CD4-positive, alpha-beta T cell treated with Interferon gamma for 1 hour (primary cell): Measurements from ENCODE around the gene LEKR1.
"Not testable (repeated sequence)": the region's sequence is repeated elsewhere in the genome, so short reads cannot be mapped to it uniquely, and the experiment has no call there.

Experiments
- DNase-seq: peaks from one replicate; pipeline ENCODE4 v3.0.0-alpha.2; 2020

The LEKR1 gene

DNA sequence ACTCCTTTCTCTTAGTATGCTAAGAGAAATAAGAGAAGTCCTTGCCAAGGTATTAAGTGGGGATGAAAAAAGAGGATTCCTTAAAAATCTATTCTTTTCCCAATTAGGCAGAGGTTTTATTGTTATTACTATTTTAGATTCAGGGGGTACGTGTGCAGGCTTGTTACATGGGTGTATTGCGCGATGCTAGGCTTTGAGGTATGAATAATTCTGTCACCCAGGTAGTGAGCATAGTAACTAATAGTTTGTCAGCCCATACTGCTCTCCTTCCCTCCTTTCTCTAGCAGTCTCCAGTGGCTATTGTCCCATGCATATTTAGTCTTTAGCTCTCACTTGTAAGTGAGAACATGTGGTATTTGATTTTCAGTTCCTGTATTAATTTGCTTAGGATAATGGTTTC, 83.9 kb downstream of the LEKR1 start:
- no peak for DNase-seq

DNA sequence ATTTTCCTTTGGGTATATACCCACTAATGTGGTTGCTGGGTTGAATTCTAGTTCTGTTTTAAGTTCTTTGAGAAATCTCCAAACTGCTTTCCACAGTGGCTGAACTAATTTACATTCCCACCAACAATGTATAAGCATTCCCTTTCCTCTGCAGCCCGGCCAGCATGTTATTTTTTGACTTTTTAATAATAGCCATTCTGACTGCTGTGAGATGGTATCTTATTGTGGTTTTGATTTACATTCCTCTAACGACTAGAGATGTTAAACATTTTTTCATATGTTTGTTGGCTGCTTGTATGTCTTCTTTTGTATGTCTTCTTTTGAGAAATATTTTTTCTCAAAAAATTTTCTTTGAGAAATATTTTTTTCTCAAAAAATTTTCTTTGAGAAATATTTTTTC, 84.7 kb downstream of the LEKR1 start:
- DNase-seq, result not testable (repeated sequence)

GRCh38 chr3:156914300-156914699, 88.1 kb downstream of the LEKR1 start:
- not testable (repeated sequence) for DNase-seq

- no peak for DNase-seq
Measured at GRCh38 chr3:156915372-156915771, 89.2 kb downstream of the LEKR1 start.

GRCh38 chr3:156918746-156919145, 92.6 kb downstream of the LEKR1 start:
- no peak for DNase-seq

- no peak for DNase-seq
Measured at GRCh38 chr3:156919818-156920217, 93.7 kb downstream of the LEKR1 start.

- no peak for DNase-seq
Measured at GRCh38 chr3:156920399-156920798, 94.2 kb downstream of the LEKR1 start.

- DNase-seq, result no peak
Measured at GRCh38 chr3:156923349-156923748, 97.2 kb downstream of the LEKR1 start.

GRCh38 chr3:156938724-156939123, 112.6 kb downstream of the LEKR1 start:
- DNase-seq, result no peak

- no peak for DNase-seq
Measured at GRCh38 chr3:156939315-156939714, 113.2 kb downstream of the LEKR1 start.

- DNase-seq, result no peak
Measured at GRCh38 chr3:156941311-156941710, 115.2 kb downstream of the LEKR1 start.

DNA sequence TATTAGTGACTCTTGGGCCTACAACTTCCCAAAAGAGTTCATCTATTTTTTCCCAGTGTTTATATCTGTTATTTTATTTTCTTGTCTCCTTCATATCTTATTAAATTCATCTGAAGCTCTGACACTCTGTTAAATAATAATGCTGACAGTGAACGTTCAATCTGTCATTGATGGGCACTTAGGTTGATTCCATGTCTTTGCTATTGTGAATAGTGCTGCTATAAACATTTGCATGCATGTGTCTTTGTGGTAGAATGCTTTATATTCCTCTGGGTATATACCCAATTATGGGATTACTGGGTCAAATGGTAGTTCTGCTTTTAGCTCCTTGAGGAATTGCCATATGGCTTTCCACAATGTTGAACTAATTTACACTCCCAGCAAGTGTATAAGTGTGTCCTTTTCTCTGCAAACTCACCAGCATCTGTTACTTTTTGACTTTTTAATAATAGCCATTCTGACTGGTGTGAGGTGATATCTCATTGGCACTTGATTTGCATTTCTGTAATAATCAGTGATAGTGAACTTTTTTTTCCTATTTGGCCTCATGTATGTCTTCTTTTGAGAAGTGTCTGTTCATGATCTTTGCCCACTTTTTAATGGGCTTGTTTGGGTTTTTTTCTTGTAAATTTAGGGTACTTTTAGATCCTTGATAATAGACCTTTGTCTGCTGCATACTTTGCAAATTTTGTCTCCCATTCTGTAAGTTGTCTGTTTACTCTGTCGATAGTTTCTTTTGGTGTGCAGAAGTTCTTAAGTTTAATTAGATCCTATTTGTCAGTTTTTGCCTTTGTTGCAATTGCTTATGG, 122.5 kb downstream of the LEKR1 start:
- DNase-seq, result no peak

DNA sequence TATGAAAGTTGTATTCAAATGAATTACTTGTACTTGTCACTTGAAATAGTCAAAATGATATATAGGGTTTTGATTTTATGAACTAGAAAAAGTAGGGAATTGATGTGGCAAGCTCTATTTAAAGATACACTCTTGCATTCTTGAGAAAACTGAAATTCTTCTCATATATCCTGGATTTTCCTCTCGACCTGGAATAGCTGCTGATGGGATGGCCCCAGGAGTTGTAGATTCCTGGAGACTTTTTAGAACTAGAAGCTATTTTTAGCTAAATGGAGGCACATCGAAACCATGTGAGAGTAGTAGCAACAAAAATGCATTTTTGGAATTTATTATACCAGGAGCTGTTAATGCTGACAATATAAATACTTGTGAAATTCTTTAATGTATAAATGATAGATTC, 125.9 kb downstream of the LEKR1 start:
- no peak for DNase-seq

GRCh38 chr3:156957715-156958114, 131.6 kb downstream of the LEKR1 start:
- no peak for DNase-seq

GRCh38 chr3:156963096-156963495, 136.9 kb downstream of the LEKR1 start:
- DNase-seq, result no peak

DNA sequence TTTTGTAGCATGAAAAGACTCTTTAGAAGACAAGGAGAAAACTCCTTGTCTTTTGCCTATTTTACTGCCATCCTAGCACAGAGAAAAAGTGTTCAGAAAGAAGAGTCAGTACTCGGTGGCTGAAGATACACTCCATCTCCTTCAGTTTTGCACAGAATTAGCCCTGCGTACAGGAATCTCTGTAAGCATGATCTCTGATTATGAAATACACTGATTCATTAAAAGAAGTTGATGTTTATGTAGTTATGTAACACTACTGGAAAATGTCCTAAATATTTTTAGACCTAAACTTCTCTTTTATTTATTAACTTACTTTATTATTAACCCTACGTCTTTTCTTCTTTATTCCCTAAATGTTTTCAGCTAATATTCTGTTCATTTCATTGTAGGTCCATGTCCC, 138.4 kb downstream of the LEKR1 start:
- DNase-seq, result no peak

- DNase-seq, result not testable (repeated sequence)
Measured at GRCh38 chr3:156966349-156966748, 140.2 kb downstream of the LEKR1 start.

GRCh38 chr3:156973954-156974353, 147.8 kb downstream of the LEKR1 start:
- DNase-seq, result no peak

DNA sequence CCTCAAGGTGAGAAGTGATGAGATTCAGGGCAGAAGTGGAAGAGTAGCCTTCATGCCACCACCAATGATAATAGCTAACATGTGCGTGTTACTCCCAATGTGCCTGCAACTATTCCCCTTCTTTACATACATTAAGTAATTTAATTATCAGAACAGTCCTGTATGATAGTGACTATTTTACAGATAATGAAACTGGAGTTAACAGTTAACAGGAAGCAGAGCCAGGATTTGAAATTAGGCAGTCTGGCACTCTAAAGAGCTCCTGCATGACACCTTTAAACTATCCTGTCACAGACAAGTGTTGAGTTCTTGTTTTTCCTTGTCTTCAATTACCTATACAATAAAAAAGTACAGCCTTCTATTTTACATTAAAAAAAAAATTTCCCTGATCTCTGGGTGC, 148.8 kb downstream of the LEKR1 start:
- DNase-seq, result no peak

GRCh38 chr3:156975721-156976120, 149.6 kb downstream of the LEKR1 start:
- no peak for DNase-seq

DNA sequence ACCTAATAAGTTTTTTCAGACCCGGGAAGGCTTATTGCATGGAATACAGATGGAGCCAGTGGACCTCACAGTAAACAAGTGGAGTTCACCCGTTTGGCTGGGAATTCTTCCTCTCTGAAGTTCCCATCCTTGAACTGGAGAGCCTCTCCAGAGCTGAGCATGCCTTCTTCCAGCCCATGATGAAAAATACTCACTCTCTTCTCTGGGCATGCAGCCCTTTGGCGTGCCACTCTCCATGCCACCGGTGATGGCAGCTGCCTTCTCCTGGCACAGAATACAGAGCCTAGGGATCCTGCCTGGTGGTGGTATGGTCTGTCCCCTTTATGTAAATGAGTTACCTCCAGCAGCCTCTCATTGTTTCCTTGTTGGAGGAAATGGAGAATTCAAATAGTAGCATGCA, 150.8 kb downstream of the LEKR1 start:
- no peak for DNase-seq

GRCh38 chr3:156978481-156978961, 152.4 kb downstream of the LEKR1 start:
- DNase-seq, result no peak

- DNase-seq, result no peak
Measured at GRCh38 chr3:156981005-156981404, 154.9 kb downstream of the LEKR1 start.

DNA sequence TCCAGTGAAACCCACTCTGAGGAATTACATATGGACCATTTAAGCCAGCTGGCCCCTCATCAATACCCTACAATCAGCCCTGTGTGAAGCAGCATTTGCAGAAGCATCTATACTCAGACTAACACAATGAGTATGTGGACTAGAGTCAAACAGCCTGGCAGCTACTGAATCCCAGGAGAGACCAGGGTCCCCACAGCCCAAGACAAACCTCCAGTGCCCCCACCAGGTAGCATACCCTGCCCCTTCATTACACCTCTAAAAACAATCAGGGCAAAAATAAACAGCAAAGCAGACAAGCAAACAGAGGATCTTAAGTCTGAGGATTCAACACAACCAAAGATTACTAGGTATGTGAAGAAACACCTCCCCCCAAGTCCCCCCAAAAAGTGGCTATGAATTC, 157.4 kb downstream of the LEKR1 start:
- DNase-seq, result no peak

DNA sequence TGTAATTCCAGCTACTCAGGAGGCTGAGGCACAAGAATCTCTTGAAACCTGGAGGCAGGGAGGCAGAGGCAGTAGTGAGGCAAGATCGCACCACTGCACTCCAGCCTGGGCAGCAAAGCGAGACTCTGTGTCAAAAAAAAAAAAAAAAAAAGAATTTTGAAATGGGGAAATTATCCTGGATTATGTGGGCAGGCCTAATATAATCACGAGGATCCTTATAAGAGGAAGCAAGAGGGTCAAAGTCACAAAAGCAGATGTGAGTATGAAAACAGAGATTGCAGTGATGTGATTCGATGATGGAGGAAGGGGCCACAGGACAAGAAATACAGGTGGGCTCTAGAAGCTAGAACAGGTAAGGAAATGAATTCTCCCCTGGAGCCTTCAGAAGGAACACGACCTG, 159.6 kb downstream of the LEKR1 start:
- no peak for DNase-seq
